Breast epithelium (tissue), 3 donors: ENCODE results near the gene LSM12.

ENCODE experiments used
- CTCF ChIP-seq, 3 donors: fragments of 450-650 bp; IDR thresholded peaks; one replicate each; pipeline ENCODE4 v1.5.1; 2016 to 2017; ENCODE audit warnings: antibody characterized with exemption in 3 of 3, mild to moderate bottlenecking in 3 of 3, moderate library complexity in 3 of 3
- POLR2A ChIP-seq: fragments of 450-650 bp; IDR thresholded peaks from one replicate; pipeline ENCODE4 v1.6.1; 2016; ENCODE audit warnings: antibody characterized with exemption, mild to moderate bottlenecking, moderate library complexity

- TF ChIP-seq POLR2A = no peak
- no peak for TF ChIP-seq CTCF (IDR thresholded peaks at IDR 0.05)
These were observed 13.2 kb downstream of the LSM12 start for GRCh38 chr17:44053125-44053872.
